ENCODE measurements around the gene CREBZF. TPM values are rescaled to one million over a fixed set of nuclear protein-coding genes. Genes with fewer than 3 reads are reported as not detected.
A peak's percentile ranks its signal among the peaks of the same experiment; 100 is the strongest.

Gene CREBZF
- 34.3 and 36.0 TPM in 2 replicates for total RNA-seq (2022)
- percentile 81 among the genes with signal in this experiment for Bru-seq, nascent RNA
- percentile 85 among the genes with signal in this experiment for BruChase-seq, experiment 1, labeled RNA remaining after a 6-hour chase
- percentile 93 among the genes with signal in this experiment for BruChase-seq, experiment 2, labeled RNA remaining after a 2-hour chase
- long read RNA-seq, full-length matches to known transcripts = 98 of 170 reads
- long read RNA-seq, partial matches to known transcripts = 57 of 170 reads
- long read RNA-seq, other reads (novel, unspliced or antisense) = 15 of 170 reads

- peaks cover 27% of the 10 kb centered on the region for H3K4me1 Mint-ChIP-seq (ENCODE audit: insufficient read depth, unreplicated experiment)
- intact Hi-C loops (cut with micrococcal nuclease) = loop anchor here (1.0 to 2.0 kb wide), 3 partner anchors 36 to 179 kb away; partner anchors contain the start of gene TMEM126B
- H3K4me3 Mint-ChIP-seq (ENCODE audit: unreplicated experiment) = peak within 1 kb of the TSS; percentile 95
- DNase-seq (ENCODE audit: unreplicated experiment) = peak; percentile 96
- ChIA-PET CTCF (interaction anchor here (0.6 to 1.7 kb wide), 7 partner anchors 15 to 97 kb away, joined by 3 to 5 read pairs (median 3); partner anchors contain the start of gene TMEM126A), POLR2A (interaction anchor here (0.6 to 10.2 kb wide), 17 partner anchors 14 to 1134 kb away, joined by 3 to 254 read pairs (median 3); partner anchors contain the start of genes DLG2, TMEM126A and TMEM126B)
- BruUV-seq (replicated peaks) = TSS peak; percentile 57
- no peaks in the 10 kb centered on the region for H3K27me3 Mint-ChIP-seq (ENCODE audit: insufficient read depth, unreplicated experiment)
- H3K9me3 Mint-ChIP-seq (ENCODE audit: unreplicated experiment) = no peaks in the 10 kb centered on the region
- peak within 1 kb of the TSS; percentile 95 for H3K27ac Mint-ChIP-seq (ENCODE audit: low read depth, unreplicated experiment)
- peaks cover 50% of the 10 kb centered on the region for H3K36me3 Mint-ChIP-seq (ENCODE audit: insufficient read depth, unreplicated experiment)
- TF ChIP-seq CTCF (IDR thresholded peaks at IDR 0.05; ENCODE audit: unreplicated experiment) = no peak
Measured at GRCh38 chr11:85664615-85665481, at the start of gene CREBZF. Gene CREBZF (minus strand): TSS chr11:85665129. CDS start chr11:85664875, 254 bp downstream.

GRCh38 chr11:85712953-85713352 lies 48.0 kb upstream of the CREBZF start:
- Mint-ChIP-seq H3K27ac (ENCODE audit: low read depth, unreplicated experiment) (no peak overlapping the region), H3K4me3 (ENCODE audit: unreplicated experiment) (no peak overlapping the region), H3K4me1 (ENCODE audit: insufficient read depth, unreplicated experiment) (no peaks in the 10 kb centered on the region), H3K9me3 (ENCODE audit: unreplicated experiment) (no peaks in the 10 kb centered on the region), H3K36me3 (ENCODE audit: insufficient read depth, unreplicated experiment) (no peaks in the 10 kb centered on the region), H3K27me3 (ENCODE audit: insufficient read depth, unreplicated experiment) (no peaks in the 10 kb centered on the region)
- no peak for TF ChIP-seq CTCF (IDR thresholded peaks at IDR 0.05; ENCODE audit: unreplicated experiment)
- ChIA-PET POLR2A (no interaction called here), CTCF (interaction anchor here (0.9 to 1.2 kb wide), 2 partner anchors 17 to 113 kb away, joined by 3 to 8 read pairs; no protein-coding TSS in a partner anchor)
- no TSS peak for BruUV-seq (replicated peaks)
- DNase-seq (ENCODE audit: unreplicated experiment) = no peak
- intact Hi-C loops (cut with micrococcal nuclease) = no loop called here

GRCh38 chr11:85710917-85711316 lies 46.0 kb upstream of the CREBZF start:
- Mint-ChIP-seq H3K27me3 (ENCODE audit: insufficient read depth, unreplicated experiment) (no peaks in the 10 kb centered on the region), H3K27ac (ENCODE audit: low read depth, unreplicated experiment) (no peak overlapping the region), H3K9me3 (ENCODE audit: unreplicated experiment) (no peaks in the 10 kb centered on the region), H3K4me1 (ENCODE audit: insufficient read depth, unreplicated experiment) (no peaks in the 10 kb centered on the region), H3K4me3 (ENCODE audit: unreplicated experiment) (no peak overlapping the region), H3K36me3 (ENCODE audit: insufficient read depth, unreplicated experiment) (no peaks in the 10 kb centered on the region)
- POLR2A ChIA-PET = interaction anchor here (0.6 to 1.3 kb wide), 3 partner anchors 9 to 84 kb away, joined by 3 to 4 read pairs (median 3); partner anchors contain the start of gene DLG2
- CTCF ChIA-PET = interaction anchor here (0.6 kb wide), 1 partner anchor 467 kb away, joined by 4 read pairs; no protein-coding TSS in a partner anchor
- no peak for TF ChIP-seq CTCF (IDR thresholded peaks at IDR 0.05; ENCODE audit: unreplicated experiment)
- DNase-seq (ENCODE audit: unreplicated experiment) = no peak
- intact Hi-C loops (cut with micrococcal nuclease) = no loop called here
- no TSS peak for BruUV-seq (replicated peaks)

Data from MCF 10A (cell line).